HG03103 (cell line): ENCODE results near the gene UTP14C.
A peak's percentile ranks its signal among the peaks of the same experiment; 100 is the strongest.
"Not testable (repeated sequence)": the region's sequence is repeated elsewhere in the genome, so short reads cannot be mapped to it uniquely, and the experiment has no call there.

ENCODE experiments used
- ATAC-seq: cut with Tn5 transposase; IDR thresholded peaks from one replicate; pipeline ENCODE4 v1.9.1; 2021; ENCODE audit warnings: low read depth; ENCODE audit not compliant: unreplicated experiment

Gene UTP14C

DNA sequence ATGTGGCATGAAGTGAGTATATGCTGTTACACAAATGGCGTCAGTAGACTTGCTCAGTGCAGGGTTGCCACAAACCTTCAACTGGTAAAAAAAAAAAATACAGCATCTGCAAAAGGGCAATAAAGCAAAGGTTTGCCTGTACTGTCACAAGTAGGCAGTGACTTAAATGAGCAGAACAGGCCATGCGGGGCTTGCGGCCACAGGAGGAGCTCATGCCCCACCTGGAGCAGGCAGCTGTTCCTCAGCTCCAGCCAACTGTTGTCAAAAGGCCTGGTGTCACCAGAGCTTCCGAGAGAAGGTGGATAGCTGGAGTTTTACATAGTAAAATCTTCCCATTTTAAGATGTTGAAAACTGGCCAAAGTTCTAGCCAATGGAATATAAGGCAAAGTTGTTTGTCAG is 20.9 kb upstream of the UTP14C start:
- no peak for ATAC-seq

DNA sequence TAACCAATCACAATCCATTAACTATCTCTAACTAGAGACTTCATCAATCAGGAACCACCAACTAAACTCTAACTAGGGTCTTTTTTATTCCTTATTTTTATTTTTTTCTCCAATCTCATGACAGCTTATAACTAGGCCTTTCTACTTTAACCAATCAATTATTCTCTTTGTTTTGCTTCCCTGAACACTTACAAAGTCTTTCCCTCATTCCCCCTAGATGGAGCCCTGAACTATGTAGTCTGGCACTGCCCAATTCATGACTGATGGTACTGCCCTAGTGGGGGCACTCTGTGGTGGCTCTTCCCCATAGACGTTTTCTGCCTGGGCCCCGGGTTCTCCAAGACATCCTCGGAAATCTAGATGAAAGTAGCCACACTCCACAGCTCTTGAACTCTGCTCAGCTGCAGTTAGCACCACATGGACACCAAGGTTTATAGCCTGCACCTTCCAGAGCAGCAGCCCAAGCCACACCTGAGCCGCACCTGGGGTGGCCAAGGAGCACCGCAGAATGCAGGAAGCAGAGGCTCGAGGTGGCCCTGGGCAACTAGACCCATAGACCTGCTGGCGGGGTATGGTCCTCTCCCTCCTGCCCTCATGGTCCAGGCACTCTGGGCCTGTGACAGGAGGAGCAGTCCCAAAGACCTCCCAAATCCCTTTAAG is 19.9 kb upstream of the UTP14C start:
- ATAC-seq, result no peak

DNA sequence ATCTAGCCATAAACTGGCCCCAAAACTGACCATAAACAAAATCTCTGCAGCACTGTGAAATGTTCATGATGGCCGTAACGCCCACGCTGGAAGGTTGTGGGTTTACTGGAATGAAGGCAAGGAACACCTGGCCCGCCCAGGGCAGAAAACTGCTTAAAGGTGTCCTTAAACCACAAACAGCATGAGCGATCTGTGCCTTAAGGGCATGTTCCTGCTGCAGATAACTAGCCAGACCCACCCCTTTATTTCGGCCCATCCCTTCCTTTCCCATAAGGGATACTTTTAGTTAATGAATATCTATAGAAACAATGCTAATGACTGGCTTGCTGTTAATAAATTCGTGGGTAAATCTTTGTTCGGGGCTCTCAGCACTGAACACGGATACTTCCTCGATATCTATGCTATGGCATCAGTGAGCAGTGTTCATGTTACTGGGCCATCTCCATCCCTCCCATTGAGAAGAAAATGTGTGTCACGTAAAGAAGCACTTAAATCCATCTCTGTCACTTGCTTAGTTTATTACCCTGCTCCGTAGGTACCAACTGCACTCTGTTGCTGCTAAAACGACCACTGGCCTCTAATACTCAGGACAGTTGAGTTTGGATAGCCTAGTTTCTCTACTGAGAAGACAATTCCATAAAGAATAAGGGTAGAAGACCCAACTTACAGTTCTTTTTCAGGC is 18.5 kb upstream of the UTP14C start:
- no peak for ATAC-seq

DNA sequence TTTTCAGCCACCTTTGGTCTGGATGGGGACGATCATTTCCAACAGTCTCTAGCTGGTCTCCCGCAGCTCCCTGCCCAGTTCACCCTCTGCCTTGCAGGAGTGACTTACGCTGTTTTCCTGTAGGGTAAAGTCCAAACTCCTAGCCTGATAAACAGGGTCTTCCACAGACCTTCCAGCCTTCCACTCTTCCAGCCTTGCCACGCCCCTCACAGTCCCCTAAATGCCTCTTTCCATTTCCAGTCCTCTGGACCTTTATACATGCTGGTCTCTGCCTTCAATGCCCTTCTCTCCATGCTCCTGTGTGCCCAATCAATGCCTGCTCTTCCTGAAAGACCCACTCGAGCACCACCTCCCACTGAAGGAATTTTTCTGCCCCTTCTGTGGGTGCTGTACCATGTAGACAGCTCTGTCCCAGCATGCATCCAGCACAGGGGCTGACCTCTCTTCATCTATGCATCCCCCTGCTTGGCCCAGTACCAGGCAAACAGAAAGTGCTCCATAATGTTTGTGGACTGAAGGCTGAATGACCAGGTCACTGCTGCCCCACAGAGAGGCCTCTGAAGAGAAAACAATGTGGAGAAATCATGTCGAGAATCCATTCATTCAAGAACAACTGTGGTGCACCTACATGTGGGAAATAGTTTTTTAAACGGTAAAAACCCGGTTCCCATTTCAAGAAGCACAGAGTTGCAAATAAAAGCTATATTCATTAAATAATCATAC is 17.8 kb upstream of the UTP14C start:
- ATAC-seq, result no peak

DNA sequence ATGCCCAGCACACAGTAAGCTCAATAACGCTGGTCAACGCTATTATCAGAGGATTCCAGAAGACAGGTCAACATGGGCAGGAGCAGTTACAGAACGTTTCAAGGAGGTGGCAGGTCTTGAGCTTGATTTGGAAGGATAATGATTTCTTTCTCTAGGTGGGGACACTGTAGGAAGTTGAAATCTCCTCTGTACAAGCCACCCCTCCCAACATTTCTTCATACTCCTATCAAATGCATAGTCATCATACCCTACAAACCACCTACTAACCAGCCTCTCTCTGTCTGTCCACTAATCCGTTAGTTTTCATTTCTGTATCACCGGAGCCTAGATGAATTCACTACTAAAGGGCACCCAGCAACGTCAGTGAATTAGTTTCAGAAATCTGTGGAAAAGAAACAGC is 14.5 kb upstream of the UTP14C start:
- no peak for ATAC-seq

DNA sequence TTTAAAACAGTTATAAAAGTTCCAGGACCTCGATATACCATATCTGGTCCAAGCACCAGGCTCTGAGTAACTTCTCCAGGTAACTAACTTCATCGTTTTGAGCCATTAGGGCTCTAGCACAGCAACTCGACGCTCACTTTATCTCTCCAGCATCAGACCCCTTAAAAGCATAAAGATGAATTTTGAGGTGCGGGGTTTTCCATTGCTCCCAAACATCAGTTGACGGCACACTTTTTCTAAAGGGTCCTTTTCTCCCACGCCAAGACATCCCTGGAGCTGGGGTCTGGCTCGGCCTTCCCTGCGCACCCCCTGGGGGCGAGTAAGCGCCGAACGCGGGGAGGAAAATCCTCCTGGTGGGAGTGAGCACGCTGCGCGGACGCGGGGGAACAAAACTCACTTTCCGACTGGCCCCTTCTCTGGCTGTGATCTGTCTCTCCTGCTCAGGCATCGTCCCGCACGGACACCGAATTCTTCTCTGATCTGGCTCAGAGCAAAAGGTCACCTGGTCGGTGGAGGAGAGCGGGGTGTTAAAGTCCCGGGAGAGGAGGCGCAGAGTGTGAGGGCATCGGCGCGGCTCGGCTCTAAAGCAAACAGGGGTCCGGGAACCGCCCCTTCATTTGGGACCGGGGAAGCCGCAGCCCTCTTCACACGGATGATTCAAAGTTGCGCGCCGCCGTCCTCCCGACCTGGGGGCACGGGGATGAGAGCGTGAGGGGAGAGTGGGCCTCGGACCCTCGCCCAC is 13.4 kb upstream of the UTP14C start, which contains the start of gene ATP7B:
TSS of gene ATP7B (minus strand) at position 561 of the 742 bp plus-strand sequence. CDS start at position 448, 113 bp downstream.
- no peak for ATAC-seq

DNA sequence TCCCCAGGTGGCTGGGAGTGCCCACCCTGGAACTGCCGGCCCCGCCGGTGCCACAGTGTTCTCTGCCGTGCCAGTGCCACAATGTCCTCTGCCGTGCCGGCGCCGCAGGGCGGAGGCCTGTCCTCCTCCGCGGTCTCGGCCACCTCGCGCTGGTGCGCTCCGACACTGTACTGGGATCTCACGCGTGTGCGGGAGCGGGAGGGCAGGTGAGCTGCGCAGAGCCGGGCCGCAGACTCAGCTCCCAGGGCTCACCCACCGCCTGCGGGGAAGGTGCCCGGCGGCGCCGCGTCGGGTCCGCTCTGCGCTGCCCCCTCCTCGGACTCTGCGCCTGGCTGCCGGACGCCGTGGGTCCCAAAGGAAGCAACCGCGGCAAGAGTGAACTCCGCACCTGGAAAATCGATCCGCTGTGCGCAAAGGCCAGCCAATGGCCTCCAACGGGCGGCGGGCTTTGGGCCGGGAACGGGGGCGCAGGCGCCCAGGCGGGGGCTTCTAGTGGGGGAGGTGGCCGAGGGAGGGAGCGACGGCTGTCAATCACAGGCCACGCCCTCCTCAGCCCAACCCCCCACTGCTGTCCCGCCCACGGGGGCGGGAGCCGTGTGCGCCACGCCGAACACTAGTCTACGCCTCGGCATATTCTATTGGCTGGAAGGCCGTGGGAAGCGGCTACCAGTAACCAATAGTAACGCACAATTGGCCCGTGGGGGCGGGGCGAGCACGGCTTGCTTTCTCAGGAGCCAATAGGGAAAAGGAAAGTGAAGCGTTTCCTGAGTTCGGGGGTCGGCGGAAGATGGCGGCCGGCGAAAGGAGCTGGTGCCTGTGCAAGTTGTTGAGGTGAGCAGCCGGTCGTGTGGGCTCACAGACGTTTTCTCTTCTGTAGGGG is 12.6 kb upstream of the UTP14C start, which contains the start of gene ALG11:
TSS of gene ALG11 (plus strand) at position 767 of the 880 bp plus-strand sequence. CDS start at position 788, 21 bp downstream.
- peak; percentile 99 for ATAC-seq

DNA sequence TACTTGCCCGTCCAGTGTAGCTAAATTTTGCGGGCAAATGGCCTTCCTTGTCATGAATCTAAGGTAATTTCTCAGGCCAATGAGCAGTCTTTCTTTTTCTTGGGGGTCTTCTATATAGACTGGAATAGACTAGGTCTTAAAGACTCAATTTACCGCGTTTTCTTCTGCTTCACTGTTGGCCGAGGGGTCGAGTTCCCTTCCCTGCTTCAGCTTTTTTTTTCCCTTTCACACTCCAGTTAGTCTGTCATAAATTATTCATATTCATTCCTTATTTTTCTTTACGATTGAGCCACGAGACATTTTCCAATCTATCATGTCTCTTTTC is 12.0 kb upstream of the UTP14C start:
- ATAC-seq, result no peak

DNA sequence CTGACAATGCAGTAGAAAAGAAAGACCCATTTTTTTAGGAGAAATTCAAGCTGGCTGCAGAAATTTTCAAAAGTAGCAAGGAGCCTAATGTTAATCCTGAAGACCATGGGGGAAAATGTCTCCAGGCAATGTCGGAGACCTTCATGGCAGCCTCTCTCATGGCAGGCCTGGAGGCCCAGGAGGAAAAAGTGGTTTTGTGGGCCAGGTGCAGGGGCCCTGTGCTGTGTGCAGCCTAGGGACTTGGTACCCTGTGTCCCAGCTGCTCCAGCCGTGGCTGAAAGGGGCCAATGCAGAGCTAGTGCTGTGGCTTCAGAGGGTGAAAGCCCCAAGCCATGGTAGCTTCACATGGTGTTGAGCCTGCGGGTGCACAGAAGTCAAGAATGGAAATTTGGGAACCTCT is 8.2 kb upstream of the UTP14C start:
- ATAC-seq, result no peak

DNA sequence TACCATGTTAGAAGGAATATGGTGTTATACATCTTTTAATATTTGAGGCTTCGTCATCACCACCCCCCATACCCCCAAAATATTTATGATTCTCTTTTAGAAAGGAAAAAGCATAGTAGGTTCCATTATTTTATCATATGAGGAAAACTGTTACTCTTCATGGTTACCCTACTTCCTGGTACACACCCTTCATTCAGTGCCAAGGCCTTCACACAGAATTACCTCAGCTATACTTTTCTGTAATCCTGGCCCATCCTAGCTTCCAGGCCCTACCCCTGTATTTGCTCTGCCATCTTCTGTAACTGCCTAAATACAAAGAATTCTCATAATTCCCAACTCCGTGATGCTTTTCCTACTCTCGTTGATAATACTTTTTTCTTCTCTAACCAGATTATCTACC is 4.3 kb upstream of the UTP14C start:
- ATAC-seq, result no peak

DNA sequence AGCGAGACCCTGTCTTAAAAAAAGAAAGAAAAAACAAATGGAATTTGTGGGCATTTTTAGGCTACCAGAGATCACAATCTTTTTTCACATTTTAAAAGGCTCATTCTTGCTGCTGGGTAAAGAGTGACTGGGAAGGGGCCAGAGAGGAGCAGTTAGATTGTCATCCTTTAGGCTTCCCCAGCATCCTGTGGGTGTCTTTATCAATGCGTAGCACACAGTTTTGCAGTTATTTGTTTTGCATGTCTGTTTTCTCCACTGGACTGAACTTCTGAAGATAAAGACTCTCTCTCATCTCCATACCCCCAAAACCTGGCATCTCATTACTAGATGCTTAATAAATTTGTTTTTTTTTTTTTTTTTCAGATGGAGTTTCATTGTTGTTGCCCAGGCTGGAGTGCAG is 2.1 kb upstream of the UTP14C start:
- ATAC-seq, result no peak

DNA sequence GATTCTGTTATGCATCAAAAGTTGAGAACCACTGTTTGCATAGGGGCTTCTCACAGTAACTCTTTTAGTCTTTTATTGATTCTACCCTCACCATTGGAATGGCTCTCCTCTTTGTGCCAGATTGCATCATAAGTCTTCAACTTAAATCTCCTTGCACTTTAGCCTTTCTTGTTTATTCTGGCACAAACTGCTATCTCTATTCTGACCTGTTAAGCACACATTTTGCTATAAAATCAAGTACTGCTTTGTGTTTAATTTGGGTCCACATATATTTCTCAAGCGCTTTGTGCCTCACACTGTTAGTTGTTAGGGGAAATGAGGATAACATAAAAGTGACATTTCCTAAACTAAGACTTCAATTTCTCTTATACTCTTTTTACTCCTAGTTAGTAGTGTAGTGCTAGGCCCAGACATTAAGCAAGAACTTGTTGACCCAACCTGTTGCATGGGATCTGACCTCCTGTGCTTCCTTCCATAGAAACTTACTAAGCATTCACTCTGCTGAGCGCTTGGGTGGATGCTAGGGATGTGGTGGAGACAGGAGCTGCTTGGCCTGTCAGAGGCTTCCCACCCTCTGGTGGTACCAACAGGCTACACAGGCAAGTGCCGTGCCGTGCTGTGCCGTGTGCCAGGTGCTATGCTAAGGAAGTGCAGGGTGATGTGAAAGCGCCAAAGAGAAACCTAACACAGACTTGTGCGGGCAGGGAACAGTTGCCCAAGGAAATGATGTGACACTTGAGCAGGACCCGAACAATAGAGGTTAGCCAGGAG is 1.2 kb downstream of the UTP14C start:
- no peak for ATAC-seq

DNA sequence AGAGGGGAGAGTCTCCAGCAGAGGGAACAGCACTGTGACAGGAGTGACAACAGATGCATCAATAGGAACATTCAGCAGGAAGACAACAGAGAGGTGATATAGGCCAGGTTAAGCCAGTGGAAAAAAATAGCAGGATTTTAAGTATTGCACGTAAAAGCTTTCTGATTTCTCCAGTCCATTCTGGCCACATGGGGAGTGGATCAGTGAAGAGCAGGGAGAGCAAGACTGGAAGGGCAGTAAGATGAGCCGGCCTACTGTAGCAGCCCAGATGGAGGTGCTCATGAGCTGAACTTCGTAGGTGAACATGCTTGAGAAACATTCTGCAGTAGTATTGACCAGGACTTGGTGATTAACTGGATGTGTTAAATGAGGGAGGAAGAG is 1.7 kb downstream of the UTP14C start:
- no peak for ATAC-seq

DNA sequence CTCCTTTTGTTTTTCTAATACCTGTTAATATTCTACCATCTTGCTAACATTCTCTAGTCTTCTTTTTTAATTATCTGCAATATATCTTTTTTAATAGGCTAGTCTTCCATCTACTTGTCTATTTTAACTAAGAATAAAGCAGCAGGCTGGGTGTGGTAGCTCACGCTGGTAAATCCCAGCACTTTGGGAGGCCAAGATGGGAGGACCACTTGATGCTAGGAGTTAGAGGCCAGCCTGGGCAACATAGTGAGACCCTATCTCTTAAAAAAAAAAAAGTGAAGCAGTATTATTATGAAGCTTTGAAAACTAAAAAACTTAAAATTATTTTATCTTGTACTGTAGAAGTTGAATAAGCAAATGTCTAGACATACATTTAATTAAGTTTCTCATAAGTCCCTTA is 3.3 kb downstream of the UTP14C start:
- ATAC-seq, result no peak

DNA sequence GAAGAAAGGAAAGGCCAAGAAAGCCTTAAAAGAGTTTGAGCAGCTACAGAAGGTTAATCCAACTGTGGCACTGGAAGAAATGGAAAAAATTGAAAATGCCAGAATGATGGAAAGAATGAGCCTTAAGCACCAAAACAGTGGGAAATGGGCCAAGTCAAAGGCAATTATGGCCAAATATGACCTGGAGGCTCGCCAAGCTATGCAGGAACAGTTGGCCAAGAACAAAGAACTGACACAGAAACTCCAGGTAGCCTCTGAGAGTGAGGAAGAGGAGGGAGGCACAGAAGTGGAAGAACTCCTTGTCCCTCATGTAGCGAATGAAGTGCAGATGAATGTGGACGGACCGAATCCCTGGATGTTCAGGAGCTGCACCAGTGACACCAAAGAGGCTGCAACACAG is 5.1 kb downstream of the UTP14C start:
- ATAC-seq, result no peak

DNA sequence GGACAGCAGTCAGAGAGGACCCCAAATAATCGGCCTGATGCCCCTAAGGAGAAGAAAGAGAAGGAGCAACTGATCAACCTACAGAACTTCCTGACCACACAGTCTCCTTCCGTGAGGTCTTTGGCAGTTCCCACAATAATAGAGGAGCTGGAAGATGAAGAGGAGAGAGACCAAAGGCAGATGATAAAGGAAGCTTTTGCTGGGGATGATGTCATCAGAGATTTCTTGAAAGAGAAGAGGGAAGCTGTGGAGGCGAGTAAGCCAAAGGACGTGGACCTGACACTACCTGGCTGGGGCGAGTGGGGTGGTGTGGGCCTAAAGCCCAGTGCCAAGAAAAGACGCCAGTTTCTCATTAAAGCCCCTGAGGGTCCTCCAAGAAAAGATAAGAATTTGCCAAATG is 5.9 kb downstream of the UTP14C start:
- not testable (repeated sequence) for ATAC-seq

DNA sequence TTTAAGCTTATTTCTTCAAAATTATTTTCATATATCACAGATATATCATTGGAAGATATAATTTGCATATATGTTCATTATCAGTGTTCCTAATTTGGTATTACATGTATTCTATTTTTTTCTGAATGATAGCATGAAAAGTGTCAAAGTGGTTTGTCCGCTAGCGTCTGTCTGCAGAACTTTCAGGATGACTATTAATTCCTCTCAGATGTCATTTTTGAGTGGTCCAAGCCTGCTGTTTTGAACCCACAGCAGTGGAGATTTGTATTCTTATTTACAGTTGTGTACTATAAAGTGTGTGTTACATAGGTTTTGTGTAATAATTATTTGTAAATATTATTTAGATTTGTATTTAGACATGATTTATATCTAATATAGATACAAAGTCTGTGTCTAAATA is 8.5 kb downstream of the UTP14C start:
- no peak for ATAC-seq

DNA sequence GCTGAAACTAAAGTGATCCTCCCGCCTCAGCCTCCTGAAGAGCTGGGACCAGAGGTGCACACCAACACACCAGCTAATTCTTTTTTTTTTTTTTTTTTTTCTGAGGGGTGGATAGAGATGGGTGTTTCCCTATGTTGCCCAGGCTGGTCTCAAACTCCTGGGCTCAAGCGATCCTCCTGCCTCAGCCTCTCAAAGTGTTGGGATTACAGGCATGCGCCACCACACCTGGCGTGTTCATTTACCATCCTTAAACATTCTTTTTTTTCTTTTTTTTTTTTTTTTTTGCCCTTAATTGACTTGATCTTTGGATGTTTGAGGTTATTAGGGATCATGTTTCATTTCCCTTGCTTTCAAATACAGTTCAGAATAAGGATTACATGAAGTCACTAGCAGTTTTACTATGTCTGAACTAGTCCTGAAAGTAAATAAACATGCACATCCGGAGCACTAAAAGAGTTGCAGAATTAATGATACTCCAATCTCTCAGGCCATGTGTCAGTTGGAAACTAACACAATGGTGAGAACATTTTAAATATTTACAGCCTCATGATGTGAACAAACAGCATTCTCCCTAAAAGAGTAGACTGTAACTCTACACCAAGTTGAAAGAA is 10.2 kb downstream of the UTP14C start:
- no peak for ATAC-seq

DNA sequence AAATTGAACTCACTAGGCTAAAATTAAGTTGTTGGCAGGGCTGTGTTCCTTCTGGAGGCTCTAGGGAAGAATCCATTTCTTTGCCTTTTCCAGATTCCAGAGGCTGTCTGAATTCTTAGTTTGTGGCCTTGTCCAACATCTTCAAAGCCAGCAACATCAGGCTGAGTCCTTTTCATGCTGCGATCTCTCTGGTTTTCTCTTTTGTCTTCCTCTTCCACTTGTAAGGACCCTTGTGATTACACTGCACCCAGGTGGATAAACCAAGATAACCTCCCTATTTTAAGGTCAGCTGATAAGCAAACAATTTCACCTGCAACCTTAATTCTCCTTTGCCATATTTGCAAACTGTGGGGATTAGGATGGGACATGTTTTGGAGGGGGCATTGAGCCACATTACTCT is 11.5 kb downstream of the UTP14C start:
- no peak for ATAC-seq
